Chondrocyte (in vitro differentiated cells): ENCODE data around the gene DUOX1. TPM values are rescaled to one million over a fixed set of nuclear protein-coding genes. Genes with fewer than 3 reads are reported as not detected.
A peak's percentile ranks its signal among the peaks of the same experiment; 100 is the strongest.
"Not testable (repeated sequence)": the region's sequence is repeated elsewhere in the genome, so short reads cannot be mapped to it uniquely, and the experiment has no call there.

Experiments used
- DNase-seq: peaks from one replicate; pipeline ENCODE4 v3.0.0; 2021; ENCODE audit warnings: mixed read lengths, low spot score
- H3K27ac Mint-ChIP-seq: one replicate; pipeline ENCODE4 v1.8.0; 2021; ENCODE audit warnings: mild to moderate bottlenecking, moderate library complexity, mixed read lengths; ENCODE audit not compliant: unreplicated experiment
- H3K27me3 Mint-ChIP-seq: 2 replicates; pipeline ENCODE4 v1.8.0; 2021; ENCODE audit warnings: low read depth, mixed read lengths
- H3K36me3 Mint-ChIP-seq: 2 replicates; pipeline ENCODE4 v1.8.0; 2021; ENCODE audit warnings: low read depth, mixed read lengths
- H3K4me1 Mint-ChIP-seq: 2 replicates; pipeline ENCODE4 v1.8.0; 2021; ENCODE audit warnings: low read depth, mild to moderate bottlenecking, mixed read lengths
- H3K4me3 Mint-ChIP-seq: one replicate; pipeline ENCODE4 v1.8.0; 2021; ENCODE audit warnings: mild to moderate bottlenecking, moderate library complexity, mixed read lengths; ENCODE audit not compliant: unreplicated experiment
- H3K9me3 Mint-ChIP-seq: 2 replicates; pipeline ENCODE4 v1.8.0; 2021; ENCODE audit warnings: low read depth, mixed read lengths
- long read RNA-seq: library from polyadenylated mRNA; stranded (forward); transcript quantifications from one replicate; pipeline ENCODE4 v2.0.0, GENCODE V29; 2021
- total RNA-seq: library from RNA; stranded (reverse); gene quantifications from 3 replicates; pipeline ENCODE4 v1.2.1, GENCODE V29; 2021
- TF ChIP-seq, protein P1 (sequence below): fragments of 200-600 bp; sonication (generic); IDR thresholded peaks from 2 replicates; pipeline ENCODE4 v1.5.0; 2021; ENCODE audit warnings: antibody characterized with exemption, mild to moderate bottlenecking, moderate library complexity

The DUOX1 gene
- 0.21 TPM in 1 of 3 replicates, not detected in the others for total RNA-seq
- long read RNA-seq, partial matches to known transcripts = 0 of 6 reads
- long read RNA-seq, other reads (novel, unspliced or antisense) = 6 of 6 reads

DNA sequence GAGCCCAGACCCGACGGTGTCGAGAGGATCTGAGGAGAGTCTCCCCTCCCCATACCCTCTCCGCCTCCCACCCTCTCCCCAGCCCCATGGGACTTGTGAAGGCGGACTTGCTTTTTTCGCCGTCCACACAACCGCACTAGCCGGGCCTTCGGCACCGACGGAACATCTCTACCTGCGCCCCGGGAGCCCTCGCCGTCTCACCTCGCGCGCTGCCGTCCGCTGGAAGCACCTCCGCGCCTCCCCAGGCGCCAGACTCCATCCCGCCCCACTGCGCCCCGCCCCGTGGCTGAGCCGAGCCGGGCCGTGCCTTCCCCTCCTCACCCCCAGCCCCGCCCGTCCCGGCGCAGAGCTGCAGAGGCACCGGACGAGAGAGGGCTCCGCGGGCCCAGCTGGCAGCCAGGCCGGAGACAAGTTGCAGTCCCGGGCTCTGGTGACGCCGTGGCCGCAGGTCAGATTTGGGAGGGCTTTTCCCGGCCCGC lies at the start of gene DUOX1, which contains the start of gene DUOXA1:
DUOX1 (plus strand) TSS at position 344 of the 479 bp plus-strand sequence. CDS start 1,973 bp downstream, outside the sequence.
DUOXA1 (minus strand) TSS at position 229 of the 479 bp plus-strand sequence. CDS start 6,865 bp downstream, outside the sequence.
- Mint-ChIP-seq H3K27ac (no peak within 1 kb of the TSS), H3K9me3 (no peaks in the 10 kb centered on the region), H3K27me3 (peaks cover 70% of the 10 kb centered on the region), H3K36me3 (peaks cover under 1% of the 10 kb centered on the region), H3K4me3 (peak within 1 kb of the TSS; percentile 26), H3K4me1 (no peaks in the 10 kb centered on the region)
- DNase-seq = no peak
- TF ChIP-seq, protein P1, sequence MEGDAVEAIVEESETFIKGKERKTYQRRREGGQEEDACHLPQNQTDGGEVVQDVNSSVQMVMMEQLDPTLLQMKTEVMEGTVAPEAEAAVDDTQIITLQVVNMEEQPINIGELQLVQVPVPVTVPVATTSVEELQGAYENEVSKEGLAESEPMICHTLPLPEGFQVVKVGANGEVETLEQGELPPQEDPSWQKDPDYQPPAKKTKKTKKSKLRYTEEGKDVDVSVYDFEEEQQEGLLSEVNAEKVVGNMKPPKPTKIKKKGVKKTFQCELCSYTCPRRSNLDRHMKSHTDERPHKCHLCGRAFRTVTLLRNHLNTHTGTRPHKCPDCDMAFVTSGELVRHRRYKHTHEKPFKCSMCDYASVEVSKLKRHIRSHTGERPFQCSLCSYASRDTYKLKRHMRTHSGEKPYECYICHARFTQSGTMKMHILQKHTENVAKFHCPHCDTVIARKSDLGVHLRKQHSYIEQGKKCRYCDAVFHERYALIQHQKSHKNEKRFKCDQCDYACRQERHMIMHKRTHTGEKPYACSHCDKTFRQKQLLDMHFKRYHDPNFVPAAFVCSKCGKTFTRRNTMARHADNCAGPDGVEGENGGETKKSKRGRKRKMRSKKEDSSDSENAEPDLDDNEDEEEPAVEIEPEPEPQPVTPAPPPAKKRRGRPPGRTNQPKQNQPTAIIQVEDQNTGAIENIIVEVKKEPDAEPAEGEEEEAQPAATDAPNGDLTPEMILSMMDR = no peak

DNA sequence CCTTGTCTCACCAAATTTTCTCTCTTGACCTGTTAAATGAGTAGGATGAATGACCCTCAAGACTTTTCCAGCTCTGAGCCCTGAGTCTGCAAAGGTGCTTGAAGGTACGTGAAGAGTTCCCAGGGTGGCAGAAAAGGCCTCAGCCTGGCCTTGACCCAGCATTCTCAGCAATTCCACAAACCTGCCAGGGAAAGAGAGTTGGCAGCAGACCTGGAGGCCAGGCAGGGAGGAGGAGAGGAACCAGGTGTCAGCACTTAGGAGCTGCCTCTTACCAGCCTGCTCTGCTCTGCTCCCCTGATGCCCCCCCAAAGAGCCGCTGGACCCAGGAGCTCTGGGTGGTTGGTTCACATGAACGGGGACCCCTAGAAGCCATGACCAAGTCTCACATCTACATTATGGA lies 49.2 kb upstream of the DUOX1 start:
- not testable (repeated sequence) for H3K4me3 Mint-ChIP-seq, DNase-seq, H3K27ac Mint-ChIP-seq, H3K36me3 Mint-ChIP-seq, H3K4me1 Mint-ChIP-seq, H3K9me3 Mint-ChIP-seq
- H3K27me3 Mint-ChIP-seq = peaks cover 22% of the 10 kb centered on the region

DNA sequence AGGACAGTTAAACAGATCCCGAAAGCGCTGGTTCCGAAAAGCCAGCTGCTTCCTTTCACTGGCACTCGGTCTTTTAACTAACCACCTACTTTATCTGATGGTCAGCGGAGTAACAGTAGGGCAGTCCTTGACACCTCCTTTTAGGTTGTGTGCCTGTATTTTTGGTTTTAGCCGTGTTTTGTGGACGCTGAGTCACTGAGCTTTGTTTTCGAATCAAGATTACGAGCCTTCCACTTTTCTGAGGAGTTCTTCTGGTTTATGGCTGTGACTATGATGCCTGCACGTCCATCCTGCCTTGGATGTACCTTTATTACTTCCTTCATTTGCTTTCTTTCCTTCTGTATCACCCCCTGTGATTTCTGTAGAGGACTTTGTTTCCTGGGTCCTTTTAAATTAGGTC lies 47.4 kb upstream of the DUOX1 start:
- H3K9me3 Mint-ChIP-seq, H3K4me3 Mint-ChIP-seq, H3K4me1 Mint-ChIP-seq, H3K36me3 Mint-ChIP-seq, DNase-seq, H3K27ac Mint-ChIP-seq: not testable (repeated sequence)
- peaks cover 28% of the 10 kb centered on the region for H3K27me3 Mint-ChIP-seq

DNA sequence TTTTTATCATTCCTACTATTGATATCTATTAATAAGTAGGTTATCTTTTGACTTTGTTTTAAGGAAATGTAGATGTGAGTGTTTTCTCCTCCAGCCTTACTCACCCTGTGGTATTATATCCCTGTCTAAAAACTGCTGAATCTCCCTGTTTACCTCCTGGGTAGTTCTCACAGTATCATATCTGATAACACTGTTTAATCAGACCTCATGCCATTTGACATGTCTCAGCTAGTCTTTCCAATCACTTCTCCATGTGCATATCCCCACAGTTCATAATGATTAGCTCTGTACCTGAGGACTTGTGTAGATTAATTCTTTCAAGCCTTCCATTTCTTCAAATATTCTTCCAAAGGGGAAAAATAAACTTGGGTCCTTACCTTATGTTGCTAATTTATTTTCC lies 46.6 kb upstream of the DUOX1 start:
- TF ChIP-seq, protein P1 = no peak

DNA sequence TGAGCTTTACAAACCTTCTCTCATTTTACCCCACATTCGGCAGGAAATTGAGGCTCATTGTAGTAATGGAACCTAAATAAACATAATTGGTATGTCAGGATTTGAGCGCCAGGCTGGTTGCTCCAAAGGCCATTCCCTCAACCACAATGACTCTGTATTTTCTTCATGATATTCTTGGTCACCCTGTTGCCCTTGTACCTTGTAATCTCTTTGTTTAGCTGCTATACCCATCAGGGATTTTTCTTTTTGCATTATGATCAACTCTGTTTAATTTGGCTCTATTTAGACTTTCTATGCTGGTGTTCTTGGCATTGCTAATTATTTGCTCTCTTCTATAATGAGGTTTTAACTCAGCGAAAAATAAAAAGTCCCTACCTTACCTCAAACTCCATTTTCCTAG lies 45.6 kb upstream of the DUOX1 start:
- H3K27me3 Mint-ChIP-seq = peaks cover 42% of the 10 kb centered on the region

More for the DNA sequence above, 46.6 kb upstream of the DUOX1 start:
- Mint-ChIP-seq H3K27me3 (peaks cover 35% of the 10 kb centered on the region), H3K36me3 (no peaks in the 10 kb centered on the region), H3K27ac (no peak overlapping the region), H3K4me3 (no peak overlapping the region), H3K9me3 (no peaks in the 10 kb centered on the region), H3K4me1 (no peaks in the 10 kb centered on the region)
- no peak for DNase-seq

DNA sequence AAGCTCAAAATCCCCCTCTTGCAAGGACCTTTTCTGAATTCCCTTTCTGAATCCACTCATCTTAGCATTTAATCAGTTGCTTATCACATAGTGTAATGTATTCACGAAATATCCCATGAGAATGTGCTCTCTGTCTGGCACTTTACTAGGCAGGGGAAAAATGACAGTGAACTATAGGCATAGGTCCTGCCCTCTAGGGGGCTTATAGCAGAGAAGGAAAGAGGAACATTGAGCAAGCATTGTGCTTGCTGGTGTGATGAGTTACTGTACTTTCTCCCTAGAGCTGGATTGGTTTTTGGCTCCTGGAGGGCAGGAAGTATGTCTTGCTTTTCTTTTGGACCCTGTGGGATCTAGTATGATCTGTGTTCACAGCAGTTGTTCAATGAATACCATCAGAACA lies 42.3 kb upstream of the DUOX1 start:
- H3K4me1 Mint-ChIP-seq = peaks cover 2% of the 10 kb centered on the region
- H3K4me3 Mint-ChIP-seq = no peak overlapping the region
- TF ChIP-seq, protein P1 = no peak
- peaks cover 1% of the 10 kb centered on the region for H3K9me3 Mint-ChIP-seq
- no peak for DNase-seq
- no peaks in the 10 kb centered on the region for H3K36me3 Mint-ChIP-seq
- no peak overlapping the region for H3K27ac Mint-ChIP-seq
- H3K27me3 Mint-ChIP-seq = peaks cover 61% of the 10 kb centered on the region

More for the DNA sequence above, 45.6 kb upstream of the DUOX1 start:
- Mint-ChIP-seq H3K4me3 (no peak overlapping the region), H3K27ac (no peak overlapping the region), H3K36me3 (no peaks in the 10 kb centered on the region), H3K4me1 (no peaks in the 10 kb centered on the region), H3K9me3 (no peaks in the 10 kb centered on the region)
- DNase-seq = no peak
- TF ChIP-seq, protein P1 = no peak
